Nephron (organoid): Measurements from ENCODE around the gene RALGAPB.

Experiments used
- H3K27ac Mint-ChIP-seq, 3 experiments: 2 replicates each; pipeline ENCODE4 v1.8.0; 2020; ENCODE audit warnings: mixed read lengths in 3 of 3, mild to moderate bottlenecking in 2 of 3, moderate library complexity in 1 of 3
- H3K27me3 Mint-ChIP-seq: 2 replicates; pipeline ENCODE4 v1.8.0; 2021; ENCODE audit warnings: low read depth, mild to moderate bottlenecking, moderate library complexity, mixed read lengths
- H3K36me3 Mint-ChIP-seq: 2 replicates; pipeline ENCODE4 v1.8.0; 2020; ENCODE audit warnings: low read depth, mixed read lengths
- H3K4me1 Mint-ChIP-seq: 2 replicates; pipeline ENCODE4 v1.8.0; 2020; ENCODE audit warnings: mixed read lengths
- H3K4me3 Mint-ChIP-seq, 3 experiments: 2 replicates each; pipeline ENCODE4 v1.8.0; 2020; ENCODE audit warnings: mild to moderate bottlenecking in 3 of 3, mixed read lengths in 3 of 3, moderate library complexity in 2 of 3
- H3K9me3 Mint-ChIP-seq: 2 replicates; pipeline ENCODE4 v1.8.0; 2020; ENCODE audit warnings: mixed read lengths
- CTCF ChIP-seq, 3 experiments: fragments of 200-600 bp; sonication (generic); IDR thresholded peaks; one replicate each; pipeline ENCODE4 v1.5.0; 2021; ENCODE audit warnings: antibody characterized with exemption in 3 of 3; ENCODE audit not compliant: unreplicated experiment in 3 of 3

Gene RALGAPB

GRCh38 chr20:38581013-38581412 is 108.4 kb downstream of the RALGAPB start, which contains the start of gene ADIG:
ADIG (plus strand) TSS chr20:38581197; CDS start chr20:38581251, 54 bp downstream.
- no peak within 1 kb of the TSS for H3K4me3 Mint-ChIP-seq
- H3K27ac Mint-ChIP-seq: peak within 1 kb of the TSS; percentile 15 to 53 (median 38)
- peaks cover 4% of the 10 kb centered on the region for H3K27me3 Mint-ChIP-seq
- peaks cover 10% of the 10 kb centered on the region for H3K36me3 Mint-ChIP-seq
- no peaks in the 10 kb centered on the region for H3K9me3 Mint-ChIP-seq
- TF ChIP-seq CTCF (IDR thresholded peaks at IDR 0.05; ENCODE audit: unreplicated experiment in 3 of 3): no peak
- H3K4me1 Mint-ChIP-seq: peaks cover 19% of the 10 kb centered on the region

DNA sequence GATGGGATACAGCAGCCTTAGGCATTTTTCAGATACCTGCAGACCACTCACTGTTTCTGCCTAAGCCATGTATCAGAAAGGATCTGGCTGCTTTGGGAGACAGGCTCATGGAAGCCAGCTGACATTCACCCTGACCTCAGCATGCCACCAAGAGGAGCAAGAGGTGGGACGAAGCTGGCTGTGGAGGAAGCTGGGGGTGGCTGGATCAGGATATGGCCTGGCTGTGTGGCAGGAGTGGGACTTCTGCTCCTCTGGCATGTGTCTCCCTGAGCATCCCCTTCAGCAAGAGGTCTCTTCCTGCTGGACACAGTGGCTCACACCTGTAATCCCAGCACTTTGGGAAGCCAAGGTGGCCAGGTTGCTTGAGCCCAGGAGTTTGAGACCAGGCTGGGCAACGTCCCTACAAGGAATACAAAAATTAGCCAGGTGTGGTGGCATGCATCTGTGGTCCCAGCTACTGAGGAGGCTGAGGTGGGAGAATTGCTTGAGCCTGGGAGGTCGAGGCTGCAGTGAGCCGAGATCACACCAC is 109.3 kb downstream of the RALGAPB start:
- Mint-ChIP-seq H3K4me3 (no peak overlapping the region), H3K9me3 (no peaks in the 10 kb centered on the region), H3K27me3 (peaks cover 4% of the 10 kb centered on the region), H3K27ac (no peak overlapping the region), H3K4me1 (peaks cover 17% of the 10 kb centered on the region), H3K36me3 (peaks cover 8% of the 10 kb centered on the region)
- TF ChIP-seq CTCF (IDR thresholded peaks at IDR 0.05; ENCODE audit: unreplicated experiment in 3 of 3): no peak

DNA sequence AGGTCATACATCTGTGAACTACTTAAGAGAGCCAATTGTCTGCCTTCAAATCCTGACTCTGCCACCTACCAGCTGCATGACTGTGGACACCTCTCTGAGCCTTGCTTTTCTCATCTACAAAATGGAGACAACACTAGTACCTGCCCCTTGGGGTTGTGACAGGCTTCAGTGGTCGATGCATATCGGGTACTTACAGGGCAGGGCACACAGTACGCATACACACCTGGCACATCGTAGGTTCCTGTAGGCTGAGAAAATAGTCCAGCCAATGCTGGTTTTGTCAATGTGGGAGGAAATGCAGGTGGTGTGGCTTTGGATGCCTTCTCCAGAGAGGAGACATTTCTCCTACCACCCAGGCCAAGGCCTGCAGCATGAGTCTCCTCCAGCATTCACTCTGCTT is 110.7 kb downstream of the RALGAPB start:
- Mint-ChIP-seq H3K36me3 (no peaks in the 10 kb centered on the region), H3K4me3 (no peak overlapping the region), H3K27me3 (peaks cover 4% of the 10 kb centered on the region), H3K27ac (no peak overlapping the region), H3K9me3 (no peaks in the 10 kb centered on the region), H3K4me1 (peaks cover 15% of the 10 kb centered on the region)
- TF ChIP-seq CTCF (IDR thresholded peaks at IDR 0.05; ENCODE audit: unreplicated experiment in 3 of 3): no peak

DNA sequence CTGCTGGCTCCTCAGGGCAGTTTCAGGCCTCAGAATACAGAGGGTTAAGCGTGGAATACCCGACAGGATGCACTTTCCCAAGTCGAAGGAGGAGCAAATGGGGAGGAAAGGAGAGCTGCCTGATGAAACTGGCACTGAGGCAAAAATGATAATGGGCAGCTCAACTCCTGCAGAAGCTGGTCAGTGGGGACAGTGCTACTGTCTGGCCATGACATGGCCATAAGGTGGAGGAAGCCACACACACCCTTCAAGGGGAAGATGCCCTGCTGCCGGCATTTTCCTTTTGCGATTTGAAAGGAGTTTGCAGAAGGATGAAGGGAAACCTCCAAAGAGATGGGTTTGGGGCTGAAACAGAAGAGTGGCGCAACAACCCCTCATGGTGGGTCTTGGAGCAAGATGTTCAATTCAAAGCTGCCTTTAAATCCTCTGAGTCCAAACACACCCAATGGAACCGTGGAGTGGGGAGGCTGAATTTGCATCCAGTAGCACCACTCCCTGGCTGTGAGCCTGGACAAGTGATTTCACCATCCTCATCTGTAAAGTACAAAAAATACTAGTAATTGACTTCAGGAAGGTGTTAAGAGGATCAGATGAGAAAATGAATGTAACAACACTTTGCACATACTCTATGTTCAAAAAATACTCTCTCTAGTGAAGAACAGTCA is 111.6 kb downstream of the RALGAPB start:
- no peaks in the 10 kb centered on the region for H3K9me3 Mint-ChIP-seq
- no peak overlapping the region for H3K27ac Mint-ChIP-seq
- peaks cover 4% of the 10 kb centered on the region for H3K27me3 Mint-ChIP-seq
- H3K36me3 Mint-ChIP-seq: no peaks in the 10 kb centered on the region
- no peak for TF ChIP-seq CTCF (IDR thresholded peaks at IDR 0.05; ENCODE audit: unreplicated experiment in 3 of 3)
- peaks cover 7% of the 10 kb centered on the region for H3K4me1 Mint-ChIP-seq
- no peak overlapping the region for H3K4me3 Mint-ChIP-seq

GRCh38 chr20:38585404-38586180 is 112.9 kb downstream of the RALGAPB start:
- TF ChIP-seq CTCF (IDR thresholded peaks at IDR 0.05; ENCODE audit: unreplicated experiment in 3 of 3): no peak
- Mint-ChIP-seq H3K4me1 (peaks cover 7% of the 10 kb centered on the region), H3K9me3 (no peaks in the 10 kb centered on the region), H3K27me3 (peaks cover 4% of the 10 kb centered on the region), H3K36me3 (no peaks in the 10 kb centered on the region), H3K4me3 (no peak overlapping the region), H3K27ac (no peak overlapping the region)
